Endothelial cell of umbilical vein (primary cell): Measurements from ENCODE around the gene PKNOX1. TPM values are rescaled to one million over a fixed set of nuclear protein-coding genes. Genes with fewer than 3 reads are reported as not detected.

Experiments
- BruUV-seq: library from RNA; stranded (reverse); fragments of 400-500 nt; replicated peaks from 2 replicates; lab custom pipeline; 2021; lab: Mats Ljungman, UMichigan
- CTCF ChIA-PET: fragments of 300-600, 350-600 bp; sonication (Branson Sonifier 250); formaldehyde crosslinking; loops from one replicate; lab custom pipeline; 2021; ENCODE audit warnings: antibody characterized with exemption, inconsistent platforms; lab: Charles Lee
- POLR2A ChIA-PET: fragments of 300-600, 350-600 bp; sonication (Branson Sonifier 250); formaldehyde crosslinking; loops from one replicate; lab custom pipeline; 2021; ENCODE audit warnings: antibody characterized with exemption, inconsistent platforms; lab: Charles Lee
- DNase-seq: peaks from one replicate; pipeline ENCODE4 v3.0.0-alpha.2; 2011; ENCODE audit warnings: low read depth, low spot score
- FAIRE-seq: peaks from 2 replicates; lab custom pipeline; 2011; peaks lifted over from hg19 to GRCh38; lab: Jason Lieb, UNC
- H2AFZ ChIP-seq: 2 replicates; pipeline ENCODE4 v1.6.0; 2012; ENCODE audit warnings: low read depth, low read length, control low read depth, inconsistent platforms
- H3K27ac ChIP-seq: 2 replicates; pipeline ENCODE4 v1.5.1; 2011; ENCODE audit warnings: low read depth, mild to moderate bottlenecking, control low read depth, low read length, moderate library complexity; ENCODE audit not compliant: insufficient read depth
- H3K27me3 ChIP-seq, 2 experiments: 2 replicates each; pipeline versions ENCODE4 v1.6.0 to v1.6.1; 2011; ENCODE audit warnings: low read length in 2 of 2, mixed read lengths in 1 of 2; ENCODE audit not compliant: control insufficient read depth in 2 of 2, insufficient read depth in 2 of 2
- H3K36me3 ChIP-seq, 2 experiments: 2 replicates in 1 of 2; 3 replicates in 1 of 2; pipeline ENCODE4 v1.5.1; 2011; ENCODE audit warnings: low read length in 2 of 2, mild to moderate bottlenecking in 1 of 2, moderate library complexity in 1 of 2; ENCODE audit not compliant: control insufficient read depth in 2 of 2, insufficient read depth in 2 of 2; ENCODE audit errors: extremely low read depth in 1 of 2
- H3K4me1 ChIP-seq: 3 replicates; pipeline ENCODE4 v1.5.1; 2011; ENCODE audit warnings: mild to moderate bottlenecking, low read length; ENCODE audit not compliant: control insufficient read depth, insufficient read depth; ENCODE audit errors: extremely low read depth
- H3K4me2 ChIP-seq: 2 replicates; pipeline ENCODE4 v1.6.1; 2011; ENCODE audit warnings: low read length, control low read depth, mixed read lengths; ENCODE audit not compliant: insufficient read depth
- H3K4me3 ChIP-seq, 3 experiments: fragments of 200-600 bp in 1 of 3; sonication (generic), shearing (Covaris generic) in 1 of 3; replicated peaks in 1 of 3; 2 replicates each; pipeline ENCODE4 v1.5.1; 2011 to 2016; ENCODE audit warnings: control low read depth in 3 of 3, low read length in 3 of 3, mild to moderate bottlenecking in 2 of 3, inconsistent platforms in 1 of 3, low read depth in 1 of 3, moderate library complexity in 1 of 3; ENCODE audit not compliant: insufficient read depth in 1 of 3
- H3K79me2 ChIP-seq: 2 replicates; pipeline ENCODE4 v1.6.0; 2012; ENCODE audit warnings: low read length, inconsistent platforms; ENCODE audit not compliant: control insufficient read depth, insufficient read depth
- H3K9ac ChIP-seq: replicated peaks from 2 replicates; pipeline ENCODE3; 2011; ENCODE audit warnings: low read length, control low read depth; ENCODE audit not compliant: insufficient read depth; ENCODE audit errors: extremely low read depth
- H3K9me1 ChIP-seq: replicated peaks from 3 replicates; pipeline ENCODE4 v1.6.0; 2011; ENCODE audit warnings: mild to moderate bottlenecking, low read length; ENCODE audit not compliant: control insufficient read depth, insufficient read depth; ENCODE audit errors: extremely low read depth
- H3K9me3 ChIP-seq: replicated peaks from 2 replicates; pipeline ENCODE4 v1.5.1; 2012; ENCODE audit warnings: low read length, inconsistent platforms; ENCODE audit not compliant: control insufficient read depth, insufficient read depth
- H4K20me1 ChIP-seq: replicated peaks from 2 replicates; pipeline ENCODE3; 2011; ENCODE audit warnings: mild to moderate bottlenecking, low read length; ENCODE audit not compliant: control insufficient read depth, insufficient read depth; ENCODE audit errors: extremely low read depth
- CTCF ChIP-seq, 2 donors: IDR thresholded peaks; 1 replicate in 1 of 2; 2 replicates in 1 of 2; pipeline ENCODE4 v1.5.1; 2011; ENCODE audit warnings: low read length in 2 of 2, mild to moderate bottlenecking in 2 of 2, moderate library complexity in 2 of 2, control low read depth in 1 of 2, inconsistent platforms in 1 of 2, low read depth in 1 of 2; ENCODE audit not compliant: insufficient read depth in 1 of 2; ENCODE audit errors: extremely low read depth in 1 of 2
- EZH2 ChIP-seq: IDR thresholded peaks from 2 replicates; pipeline ENCODE4 v1.6.1; 2012; ENCODE audit warnings: borderline replicate concordance, low read depth, mild to moderate bottlenecking, moderate library complexity, low read length, inconsistent platforms; ENCODE audit not compliant: severe bottlenecking
- FOS ChIP-seq: IDR thresholded peaks from 2 replicates; pipeline ENCODE4 v1.6.1; 2011; ENCODE audit warnings: mild to moderate bottlenecking, low read length, moderate library complexity, borderline replicate concordance; ENCODE audit not compliant: insufficient read depth
- GATA2 ChIP-seq: IDR thresholded peaks from 2 replicates; pipeline ENCODE4 v1.7.0; 2011; ENCODE audit warnings: low read depth, mild to moderate bottlenecking, moderate library complexity, mixed read lengths, low read length; ENCODE audit not compliant: insufficient read length, insufficient read depth
- JUN ChIP-seq: IDR thresholded peaks from 2 replicates; pipeline ENCODE4 v1.6.1; 2011; ENCODE audit warnings: borderline replicate concordance, low read depth; ENCODE audit not compliant: insufficient read length, insufficient read depth
- MAX ChIP-seq: IDR thresholded peaks from 2 replicates; pipeline ENCODE4 v1.6.1; 2011; ENCODE audit not compliant: insufficient read depth, insufficient read length
- MYC ChIP-seq: IDR thresholded peaks from one replicate; pipeline ENCODE4 v1.6.1; 2011; ENCODE audit warnings: mild to moderate bottlenecking, low read depth, low read length
- POLR2A ChIP-seq: IDR thresholded peaks from 2 replicates; pipeline ENCODE4 v1.6.1; 2012; ENCODE audit warnings: low read depth, mild to moderate bottlenecking, control low read depth, low read length
- POLR2AphosphoS5 ChIP-seq: IDR thresholded peaks from 2 replicates; pipeline ENCODE4 v1.6.1; 2012; ENCODE audit warnings: low read depth, mild to moderate bottlenecking, control low read depth, low read length, moderate library complexity; ENCODE audit not compliant: insufficient read depth
- dilution Hi-C: fragments of 300-500 bp; cut with MboI; formaldehyde crosslinking; loops from one replicate; pipeline ENCODE4 v1.15.0; 2019; ENCODE audit warnings: low sequenced_read_pairs; ENCODE audit not compliant: extremely low pct_ligation_motif_present
- intact Hi-C: fragments of 100-400 bp; cut with micrococcal nuclease; formaldehyde crosslinking; loops from one replicate; pipeline ENCODE4 v1.10.0; 2022
- polyA plus RNA-seq, 4 experiments: library from polyadenylated mRNA; depleted of rRNA in 3 of 4; stranded (reverse) in 3 of 4; unstranded in 1 of 4; fragments of >200 nt; gene quantifications; 2 replicates each; pipeline versions ENCODE4 v1.2.1 to v1.2.3, GENCODE V29; 2011 to 2012; ENCODE audit warnings: missing spikeins in 1 of 4
- total RNA-seq: library from RNA; stranded (reverse); gene quantifications from 2 replicates; pipeline ENCODE4 v1.2.3, GENCODE V29; 2021

The PKNOX1 gene
- total and polyA plus RNA-seq, 2 donors (not counting 3 experiments of a cell fraction or from before 2014, with no cell fraction given): 16.6 to 23.6 TPM

GRCh38 chr21:43027846-43028731 is 53.7 kb downstream of the PKNOX1 start:
- Histone ChIP-seq H3K4me2 (no peak overlapping the region), H2AFZ (no peak overlapping the region), H3K27me3 (no peaks in the 10 kb centered on the region), H3K9me3 (no peaks in the 10 kb centered on the region), H3K9ac (no peak overlapping the region), H3K9me1 (no peaks in the 10 kb centered on the region), H4K20me1 (no peaks in the 10 kb centered on the region), H3K36me3 (peaks cover 6 to 7% of the 10 kb centered on the region in 2 experiments), H3K4me1 (peaks cover 3% of the 10 kb centered on the region), H3K27ac (no peak overlapping the region), H3K4me3 (no peak overlapping the region), H3K79me2 (no peaks in the 10 kb centered on the region)
- DNase-seq (no peak), FAIRE-seq (no peak)
- dilution Hi-C loops (no loop called here), intact Hi-C loops (no loop called here)
- POLR2A ChIA-PET: no interaction called here
- no TSS peak for BruUV-seq
- CTCF ChIA-PET: no interaction called here
- TF ChIP-seq EZH2 (no peak), GATA2 (no peak)

- H3K9me3 ChIP-seq: no peaks in the 10 kb centered on the region
- H3K9me1 ChIP-seq: no peaks in the 10 kb centered on the region
- no peaks in the 10 kb centered on the region for H3K79me2 ChIP-seq
- H3K4me3 ChIP-seq: no peak overlapping the region
- dilution Hi-C loops (no loop called here), intact Hi-C loops (no loop called here)
- TF ChIP-seq FOS (no peak), GATA2 (no peak), CTCF (IDR thresholded peaks at IDR 0.05; ENCODE audit: extremely low read depth in 1 of 2, insufficient read depth in 1 of 2, low read depth in 1 of 2, low read length in 2 of 2) (no peak), EZH2 (no peak), JUN (no peak), MYC (no peak), POLR2AphosphoS5 (no peak), POLR2A (no peak), MAX (no peak)
- H3K27ac ChIP-seq: no peak overlapping the region
- no TSS peak for BruUV-seq
- POLR2A ChIA-PET: no interaction called here
- peaks cover 16% of the 10 kb centered on the region for H3K4me1 ChIP-seq
- no peaks in the 10 kb centered on the region for H3K27me3 ChIP-seq
- peaks cover 6 to 7% of the 10 kb centered on the region in 2 experiments for H3K36me3 ChIP-seq
- H3K9ac ChIP-seq: no peak overlapping the region
- H2AFZ ChIP-seq: no peak overlapping the region
- H3K4me2 ChIP-seq: no peak overlapping the region
- FAIRE-seq: no peak
- no peak for DNase-seq
- H4K20me1 ChIP-seq: no peaks in the 10 kb centered on the region
- CTCF ChIA-PET: no interaction called here
Measured at GRCh38 chr21:43029785-43030184, 55.4 kb downstream of the PKNOX1 start.
